Cardiac septum (tissue), 1 donor: ENCODE data around the gene PDE4D. TPM values are rescaled to one million over a fixed set of nuclear protein-coding genes. Genes with fewer than 3 reads are reported as not detected.

Experiments used
- DNase-seq: peaks from one replicate; pipeline ENCODE4 v3.0.0-alpha.2; 2020; ENCODE audit warnings: low spot score
- intact Hi-C: fragments of 100-400 bp; cut with DNase I; formaldehyde crosslinking; loops from one replicate; pipeline ENCODE4 v1.14.0; 2022
- total RNA-seq: library from RNA; stranded (reverse); fragmentation: NEBNext Ultra II Directional; extraction: Animal tissue kit (Norgen Biotek cat#: 25700); gene quantifications from one replicate; pipeline ENCODE4 v1.2.1, GENCODE V29; 2021
- donor health status: DM: no; HTN: no; CAD: no.

Gene PDE4D
- total RNA-seq, 1 donor from 2014 or later, result 29.3 TPM

- no peak for DNase-seq
- intact Hi-C loops, result no loop called here
Measured at GRCh38 chr5:59348189-59348588, 545.3 kb downstream of the PDE4D start.

- DNase-seq, result no peak
- intact Hi-C loops, result no loop called here
Measured at GRCh38 chr5:59346982-59347381, 546.5 kb downstream of the PDE4D start.

GRCh38 chr5:59346514-59346913 is 547.0 kb downstream of the PDE4D start:
- no peak for DNase-seq
- intact Hi-C loops, result no loop called here

- intact Hi-C loops, result no loop called here
- no peak for DNase-seq
Measured at GRCh38 chr5:59342181-59342580, 551.3 kb downstream of the PDE4D start.

- intact Hi-C loops, result no loop called here
- DNase-seq, result no peak
Measured at GRCh38 chr5:59341760-59342159, 551.8 kb downstream of the PDE4D start.

GRCh38 chr5:59341155-59341554 is 552.4 kb downstream of the PDE4D start:
- no peak for DNase-seq
- intact Hi-C loops, result no loop called here

GRCh38 chr5:59340637-59341036 is 552.9 kb downstream of the PDE4D start:
- DNase-seq, result no peak
- intact Hi-C loops, result no loop called here

- intact Hi-C loops, result no loop called here
- DNase-seq, result no peak
Measured at GRCh38 chr5:59337240-59337639, 556.3 kb downstream of the PDE4D start.

- no peak for DNase-seq
Measured at GRCh38 chr5:59335544-59335943, 558.0 kb downstream of the PDE4D start.

GRCh38 chr5:59333416-59333815 is 560.1 kb downstream of the PDE4D start:
- no peak for DNase-seq
- intact Hi-C loops, result no loop called here

More at GRCh38 chr5:59335544-59335943, 558.0 kb downstream of the PDE4D start:
- intact Hi-C loops, result no loop called here

- intact Hi-C loops, result no loop called here
Measured at GRCh38 chr5:59332236-59332973, 561.1 kb downstream of the PDE4D start.

GRCh38 chr5:59330680-59331079 is 562.8 kb downstream of the PDE4D start:
- no peak for DNase-seq
- intact Hi-C loops, result no loop called here

More at GRCh38 chr5:59332236-59332973, 561.1 kb downstream of the PDE4D start:
- DNase-seq, result no peak

GRCh38 chr5:59328709-59329296 is 564.7 kb downstream of the PDE4D start:
- intact Hi-C loops, result loop anchor here (2.0 to 5.0 kb wide), 2 partner anchors 52 to 106 kb away; no protein-coding TSS in a partner anchor
- DNase-seq, result no peak

- no peak for DNase-seq
- intact Hi-C loops, result loop anchor here (5.0 kb wide), 1 partner anchor 50 kb away; no protein-coding TSS in a partner anchor
Measured at GRCh38 chr5:59327191-59327980, 566.1 kb downstream of the PDE4D start.

GRCh38 chr5:59326596-59326995 is 566.9 kb downstream of the PDE4D start:
- no peak for DNase-seq
- intact Hi-C loops, result loop anchor here (5.0 kb wide), 1 partner anchor 49 kb away; no protein-coding TSS in a partner anchor

- intact Hi-C loops, result loop anchor here (5.0 kb wide), 1 partner anchor 48 kb away; no protein-coding TSS in a partner anchor
- DNase-seq, result no peak
Measured at GRCh38 chr5:59325070-59325469, 568.5 kb downstream of the PDE4D start.

GRCh38 chr5:59322894-59323293 is 570.6 kb downstream of the PDE4D start:
- no peak for DNase-seq
- intact Hi-C loops, result no loop called here

- DNase-seq, result no peak
- intact Hi-C loops, result no loop called here
Measured at GRCh38 chr5:59322058-59322457, 571.5 kb downstream of the PDE4D start.

- no peak for DNase-seq
- intact Hi-C loops, result no loop called here
Measured at GRCh38 chr5:59321642-59322041, 571.9 kb downstream of the PDE4D start.

- no peak for DNase-seq
- intact Hi-C loops, result no loop called here
Measured at GRCh38 chr5:59320420-59320819, 573.1 kb downstream of the PDE4D start.
